ENCODE data around the gene TAOK3.

TAOK3 gene

GRCh38 chr12:118391836-118392235, 19.1 kb upstream of the TAOK3 start:
- Histone ChIP-seq H3K36me3 (ENCODE audit: control insufficient read depth, low read depth, low read length) (peaks cover 70% of the 10 kb centered on the region), H3K4me3 (ENCODE audit: low read length) (no peak overlapping the region), H3K9me3 (ENCODE audit: control insufficient read depth, low read depth, low read length) (no peaks in the 10 kb centered on the region), H3K27me3 (ENCODE audit: control insufficient read depth, insufficient read depth, low read length) (no peaks in the 10 kb centered on the region), H3K27ac (ENCODE audit: low read length) (no peak overlapping the region), H3K4me1 (ENCODE audit: control insufficient read depth, low read depth, low read length) (no peaks in the 10 kb centered on the region), H3K9ac (ENCODE audit: low read length) (no peak overlapping the region)

- Histone ChIP-seq H3K9ac (ENCODE audit: low read length) (no peak overlapping the region), H3K4me3 (ENCODE audit: low read length) (no peak overlapping the region), H3K27me3 (ENCODE audit: control insufficient read depth, insufficient read depth, low read length) (no peaks in the 10 kb centered on the region), H3K9me3 (ENCODE audit: control insufficient read depth, low read depth, low read length) (no peaks in the 10 kb centered on the region), H3K36me3 (ENCODE audit: control insufficient read depth, low read depth, low read length) (peaks cover 70% of the 10 kb centered on the region), H3K4me1 (ENCODE audit: control insufficient read depth, low read depth, low read length) (no peaks in the 10 kb centered on the region), H3K27ac (ENCODE audit: low read length) (no peak overlapping the region)
These were observed 18.7 kb upstream of the TAOK3 start for GRCh38 chr12:118391424-118391823.

- Histone ChIP-seq H3K4me3 (ENCODE audit: low read length) (peak overlapping the region; percentile 82), H3K9ac (ENCODE audit: low read length) (peak overlapping the region; percentile 85), H3K27ac (ENCODE audit: low read length) (no peak overlapping the region), H3K4me1 (ENCODE audit: control insufficient read depth, low read depth, low read length) (peaks cover 17% of the 10 kb centered on the region), H3K27me3 (ENCODE audit: control insufficient read depth, insufficient read depth, low read length) (no peaks in the 10 kb centered on the region), H3K36me3 (ENCODE audit: control insufficient read depth, low read depth, low read length) (peaks cover 22% of the 10 kb centered on the region), H3K9me3 (ENCODE audit: control insufficient read depth, low read depth, low read length) (no peaks in the 10 kb centered on the region)
These were observed 5.3 kb upstream of the TAOK3 start for GRCh38 chr12:118377884-118378470.

GRCh38 chr12:118377021-118377883, 4.5 kb upstream of the TAOK3 start:
- peaks cover 21% of the 10 kb centered on the region for H3K36me3 ChIP-seq (ENCODE audit: control insufficient read depth, low read depth, low read length)
- no peak overlapping the region for H3K27ac ChIP-seq (ENCODE audit: low read length)
- peaks cover 2% of the 10 kb centered on the region for H3K27me3 ChIP-seq (ENCODE audit: control insufficient read depth, insufficient read depth, low read length)
- H3K4me1 ChIP-seq (ENCODE audit: control insufficient read depth, low read depth, low read length), result peaks cover 17% of the 10 kb centered on the region
- H3K9ac ChIP-seq (ENCODE audit: low read length), result peak overlapping the region; percentile 85
- peak overlapping the region; percentile 82 for H3K4me3 ChIP-seq (ENCODE audit: low read length)
- no peaks in the 10 kb centered on the region for H3K9me3 ChIP-seq (ENCODE audit: control insufficient read depth, low read depth, low read length)

GRCh38 chr12:118376089-118377020, 3.6 kb upstream of the TAOK3 start, which contains the start of gene SUDS3:
Gene SUDS3, plus strand, starts transcription at chr12:118376555. Its CDS starts 137 bp downstream, at chr12:118376692.
- H3K9ac ChIP-seq (ENCODE audit: low read length), result peak within 1 kb of the TSS; percentile 85
- H3K27me3 ChIP-seq (ENCODE audit: control insufficient read depth, insufficient read depth, low read length), result peaks cover 11% of the 10 kb centered on the region
- peaks cover 17% of the 10 kb centered on the region for H3K4me1 ChIP-seq (ENCODE audit: control insufficient read depth, low read depth, low read length)
- H3K9me3 ChIP-seq (ENCODE audit: control insufficient read depth, low read depth, low read length), result no peaks in the 10 kb centered on the region
- peak within 1 kb of the TSS; percentile 82 for H3K4me3 ChIP-seq (ENCODE audit: low read length)
- H3K36me3 ChIP-seq (ENCODE audit: control insufficient read depth, low read depth, low read length), result peaks cover 14% of the 10 kb centered on the region
- H3K27ac ChIP-seq (ENCODE audit: low read length), result peak within 1 kb of the TSS; percentile 98

GRCh38 chr12:118375348-118375747, 2.6 kb upstream of the TAOK3 start:
- Histone ChIP-seq H3K4me3 (ENCODE audit: low read length) (peak overlapping the region; percentile 82), H3K9ac (ENCODE audit: low read length) (no peak overlapping the region), H3K27me3 (ENCODE audit: control insufficient read depth, insufficient read depth, low read length) (peaks cover 21% of the 10 kb centered on the region), H3K9me3 (ENCODE audit: control insufficient read depth, low read depth, low read length) (no peaks in the 10 kb centered on the region), H3K36me3 (ENCODE audit: control insufficient read depth, low read depth, low read length) (peaks cover 8% of the 10 kb centered on the region), H3K27ac (ENCODE audit: low read length) (no peak overlapping the region), H3K4me1 (ENCODE audit: control insufficient read depth, low read depth, low read length) (peaks cover 25% of the 10 kb centered on the region)

GRCh38 chr12:118374909-118375308, 2.2 kb upstream of the TAOK3 start:
- no peak overlapping the region for H3K27ac ChIP-seq (ENCODE audit: low read length)

GRCh38 chr12:118374126-118374725, 1.5 kb upstream of the TAOK3 start:
- no peaks in the 10 kb centered on the region for H3K36me3 ChIP-seq (ENCODE audit: control insufficient read depth, low read depth, low read length)
- no peaks in the 10 kb centered on the region for H3K9me3 ChIP-seq (ENCODE audit: control insufficient read depth, low read depth, low read length)
- peaks cover 26% of the 10 kb centered on the region for H3K4me1 ChIP-seq (ENCODE audit: control insufficient read depth, low read depth, low read length)
- H3K27me3 ChIP-seq (ENCODE audit: control insufficient read depth, insufficient read depth, low read length), result peaks cover 27% of the 10 kb centered on the region
- no peak overlapping the region for H3K4me3 ChIP-seq (ENCODE audit: low read length)
- no peak overlapping the region for H3K9ac ChIP-seq (ENCODE audit: low read length)
- H3K27ac ChIP-seq (ENCODE audit: low read length), result no peak overlapping the region

More at GRCh38 chr12:118374909-118375308, 2.2 kb upstream of the TAOK3 start:
- H3K4me3 ChIP-seq (ENCODE audit: low read length), result no peak overlapping the region
- H3K9me3 ChIP-seq (ENCODE audit: control insufficient read depth, low read depth, low read length), result no peaks in the 10 kb centered on the region
- peaks cover 4% of the 10 kb centered on the region for H3K36me3 ChIP-seq (ENCODE audit: control insufficient read depth, low read depth, low read length)
- H3K9ac ChIP-seq (ENCODE audit: low read length), result no peak overlapping the region
- H3K4me1 ChIP-seq (ENCODE audit: control insufficient read depth, low read depth, low read length), result peaks cover 26% of the 10 kb centered on the region
- peaks cover 25% of the 10 kb centered on the region for H3K27me3 ChIP-seq (ENCODE audit: control insufficient read depth, insufficient read depth, low read length)

- Histone ChIP-seq H3K36me3 (ENCODE audit: control insufficient read depth, low read depth, low read length) (no peaks in the 10 kb centered on the region), H3K4me3 (ENCODE audit: low read length) (peak overlapping the region; percentile 76), H3K9ac (ENCODE audit: low read length) (peak overlapping the region; percentile 62), H3K4me1 (ENCODE audit: control insufficient read depth, low read depth, low read length) (peaks cover 26% of the 10 kb centered on the region), H3K27ac (ENCODE audit: low read length) (no peak overlapping the region), H3K9me3 (ENCODE audit: control insufficient read depth, low read depth, low read length) (no peaks in the 10 kb centered on the region), H3K27me3 (ENCODE audit: control insufficient read depth, insufficient read depth, low read length) (peaks cover 27% of the 10 kb centered on the region)
These were observed 909 bp upstream of the TAOK3 start for GRCh38 chr12:118373616-118374015.

- Histone ChIP-seq H3K9me3 (ENCODE audit: control insufficient read depth, low read depth, low read length) (no peaks in the 10 kb centered on the region), H3K27ac (ENCODE audit: low read length) (no peak overlapping the region), H3K27me3 (ENCODE audit: control insufficient read depth, insufficient read depth, low read length) (peaks cover 27% of the 10 kb centered on the region), H3K36me3 (ENCODE audit: control insufficient read depth, low read depth, low read length) (no peaks in the 10 kb centered on the region), H3K4me3 (ENCODE audit: low read length) (peak overlapping the region; percentile 76), H3K4me1 (ENCODE audit: control insufficient read depth, low read depth, low read length) (peaks cover 19% of the 10 kb centered on the region), H3K9ac (ENCODE audit: low read length) (peak overlapping the region; percentile 9)
These were observed 1.1 kb downstream of the TAOK3 start for GRCh38 chr12:118371321-118372282.

Measured in iPS-18a (cell line).